Measurements from ENCODE around the gene F2R.

GRCh38 chr5:76724871-76725270 is 8.9 kb downstream of the F2R start:
- TF ChIP-seq CTCF (IDR thresholded peaks at IDR 0.05) (no peak), POLR2A (IDR thresholded peaks at IDR 0.05) (no peak)

All from esophagus squamous epithelium (tissue), 4 donors.